Hematopoietic multipotent progenitor cell treated with erythropoietin and hydrocortisone succinate and interleukin-3 and kit ligand, for 4 days (in vitro differentiated cells): Measurements from ENCODE around the gene CRABP2.

Experiments
- DNase-seq: peaks from one replicate; pipeline ENCODE4 v3.0.0-alpha.2; 2015

Gene CRABP2

DNA sequence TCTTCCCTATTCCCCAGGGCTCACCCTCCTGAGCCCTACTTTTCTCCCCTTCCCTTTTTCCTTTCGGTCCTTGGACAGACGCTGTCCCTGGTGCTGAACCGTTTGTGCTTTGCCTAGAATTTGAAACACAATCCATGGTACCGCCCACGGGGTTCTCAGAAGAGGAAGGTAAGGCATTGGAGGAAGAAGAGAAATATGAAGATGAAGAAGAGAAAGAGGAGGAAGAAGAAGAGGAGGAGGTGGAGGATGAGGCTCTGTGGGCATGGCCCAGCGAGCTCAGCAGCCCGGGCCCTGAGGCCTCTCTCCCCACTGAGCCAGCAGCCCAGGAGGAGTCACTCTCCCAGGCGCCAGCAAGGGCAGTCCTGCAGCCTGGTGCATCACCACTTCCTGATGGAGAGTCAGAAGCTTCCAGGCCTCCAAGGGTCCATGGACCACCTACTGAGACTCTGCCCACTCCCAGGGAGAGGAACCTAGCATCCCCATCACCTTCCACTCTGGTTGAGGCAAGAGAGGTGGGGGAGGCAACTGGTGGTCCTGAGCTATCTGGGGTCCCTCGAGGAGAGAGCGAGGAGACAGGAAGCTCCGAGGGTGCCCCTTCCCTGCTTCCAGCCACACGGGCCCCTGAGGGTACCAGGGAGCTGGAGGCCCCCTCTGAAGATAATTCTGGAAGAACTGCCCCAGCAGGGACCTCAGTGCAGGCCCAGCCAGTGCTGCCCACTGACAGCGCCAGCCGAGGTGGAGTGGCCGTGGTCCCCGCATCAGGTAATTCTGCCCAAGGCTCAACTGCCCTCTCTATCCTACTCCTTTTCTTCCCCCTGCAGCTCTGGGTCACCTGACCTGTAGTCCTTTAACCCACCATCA, 53.0 kb downstream of the CRABP2 start:
- peak; percentile 78 for DNase-seq
